Liver (tissue), 9 donors: ENCODE data around the gene ADAMTS2. TPM values are rescaled to one million over a fixed set of nuclear protein-coding genes. Genes with fewer than 3 reads are reported as not detected.

Experiments used
- DNase-seq: peaks from one replicate; pipeline ENCODE4 v3.0.0-alpha.2; 2017; ENCODE audit warnings: low spot score
- H3K27ac ChIP-seq, 2 donors: one replicate each; pipeline ENCODE4 v1.7.0; 2013; ENCODE audit warnings: inconsistent platforms in 2 of 2, low read length in 2 of 2, control low read depth in 1 of 2, low read depth in 1 of 2, mild to moderate bottlenecking in 1 of 2
- H3K27me3 ChIP-seq, 4 donors: one replicate each; pipeline versions ENCODE4 v1.6.1 to v1.7.0; 2013; ENCODE audit warnings: low read length in 3 of 4, inconsistent platforms in 1 of 4, mild to moderate bottlenecking in 1 of 4, moderate library complexity in 1 of 4; ENCODE audit not compliant: control insufficient read depth in 4 of 4, insufficient read depth in 4 of 4
- H3K36me3 ChIP-seq, 4 donors: one replicate each; pipeline versions ENCODE4 v1.6.1 to v1.7.0; 2013; ENCODE audit warnings: low read length in 3 of 4, mild to moderate bottlenecking in 3 of 4, low read depth in 1 of 4, moderate library complexity in 1 of 4; ENCODE audit not compliant: control insufficient read depth in 4 of 4, insufficient read depth in 3 of 4
- H3K4me1 ChIP-seq, 4 donors: one replicate each; pipeline versions ENCODE4 v1.6.1 to v1.7.0; 2013; ENCODE audit warnings: low read length in 3 of 4, mild to moderate bottlenecking in 3 of 4, moderate library complexity in 1 of 4; ENCODE audit not compliant: control insufficient read depth in 4 of 4, insufficient read depth in 4 of 4
- H3K4me3 ChIP-seq, 3 donors: one replicate each; pipeline versions ENCODE4 v1.6.1 to v1.7.0; 2013; ENCODE audit warnings: low read length in 3 of 3, control low read depth in 1 of 3, low read depth in 1 of 3, mild to moderate bottlenecking in 1 of 3
- H3K9ac ChIP-seq, 2 donors: one replicate each; pipeline ENCODE4 v1.7.0; 2013; ENCODE audit warnings: low read length in 2 of 2, mild to moderate bottlenecking in 2 of 2, moderate library complexity in 2 of 2, control low read depth in 1 of 2, low read depth in 1 of 2
- H3K9me3 ChIP-seq, 4 donors: one replicate each; pipeline versions ENCODE4 v1.6.1 to v1.7.0; 2013; ENCODE audit warnings: low read length in 3 of 4; ENCODE audit not compliant: control insufficient read depth in 4 of 4
- EGR1 ChIP-seq, 2 donors: IDR thresholded peaks; 2 replicates each; pipeline ENCODE4 v1.6.1; 2016 to 2018; ENCODE audit warnings: antibody characterized with exemption in 2 of 2, low read depth in 2 of 2
- FOXA1 ChIP-seq: IDR thresholded peaks from 2 replicates; pipeline ENCODE4 v1.6.1; 2016; ENCODE audit warnings: antibody characterized with exemption
- FOXA2 ChIP-seq: IDR thresholded peaks from 2 replicates; pipeline ENCODE4 v1.6.1; 2016; ENCODE audit warnings: antibody characterized with exemption
- GABPA ChIP-seq, 2 donors: IDR thresholded peaks in 1 of 2; conservative IDR thresholded peaks in 1 of 2; 2 replicates each; pipeline ENCODE4 v1.6.1; 2016; ENCODE audit warnings: antibody characterized with exemption in 2 of 2, mild to moderate bottlenecking in 1 of 2, moderate library complexity in 1 of 2
- HNF4A ChIP-seq, 2 donors: conservative IDR thresholded peaks; 2 replicates each; pipeline ENCODE4 v1.6.1; 2016; ENCODE audit warnings: antibody characterized with exemption in 2 of 2, mild to moderate bottlenecking in 2 of 2
- HNF4G ChIP-seq: IDR thresholded peaks from 2 replicates; pipeline ENCODE4 v1.6.1; 2016; ENCODE audit warnings: antibody characterized with exemption
- NR2F2 ChIP-seq: IDR thresholded peaks from 2 replicates; pipeline ENCODE4 v1.6.1; 2016; ENCODE audit warnings: antibody characterized with exemption
- RAD21 ChIP-seq, 2 donors: IDR thresholded peaks; 2 replicates each; pipeline ENCODE4 v1.6.1; 2016; ENCODE audit warnings: antibody characterized with exemption in 2 of 2, mild to moderate bottlenecking in 2 of 2
- RXRA ChIP-seq, 2 donors: IDR thresholded peaks; 2 replicates each; pipeline ENCODE4 v1.6.1; 2017 to 2018; ENCODE audit warnings: antibody characterized with exemption in 2 of 2, mild to moderate bottlenecking in 1 of 2
- TAF1 ChIP-seq: conservative IDR thresholded peaks from 2 replicates; pipeline ENCODE4 v1.6.1; 2016; ENCODE audit warnings: antibody characterized with exemption, mild to moderate bottlenecking
- YY1 ChIP-seq: IDR thresholded peaks from 2 replicates; pipeline ENCODE4 v1.6.1; 2016; ENCODE audit warnings: antibody characterized with exemption, mild to moderate bottlenecking
- WGBS: extraction: QIAGEN DNeasy Blood & Tissue Kit; methylation state at CpG from one replicate; pipeline ENCODE4 v1.1.7; 2013; 5-methylcytosine and 5-hydroxymethylcytosine counted together
- polyA plus RNA-seq, 2 donors: library from polyadenylated mRNA; stranded (reverse) in 1 of 2; unstranded in 1 of 2; fragments of 200-250 nt in 1 of 2; fragments of >200 nt in 1 of 2; fragmentation: Nextera tagmentation in 1 of 2; extraction: Ambion mirVana in 1 of 2; gene quantifications; one replicate each; pipeline versions ENCODE4 v1.2.1 to v1.2.3, GENCODE V29; 2013 to 2015
- total RNA-seq, 2 donors: library from RNA; depleted of rRNA; stranded (reverse); fragments of >200 nt; gene quantifications; one replicate each; pipeline ENCODE4 v1.2.3, GENCODE V29; 2014
- TF ChIP-seq, protein P1 (sequence below): IDR thresholded peaks from 2 replicates; pipeline ENCODE4 v1.6.1; 2016; ENCODE audit warnings: antibody characterized with exemption
- TF ChIP-seq, protein P2 (sequence below): IDR thresholded peaks from 2 replicates; pipeline ENCODE4 v1.6.1; 2016; ENCODE audit warnings: antibody characterized with exemption, mild to moderate bottlenecking
- TF ChIP-seq, protein P3 (sequence below): IDR thresholded peaks from 2 replicates; pipeline ENCODE4 v1.6.1; 2016; ENCODE audit warnings: antibody characterized with exemption
- TF ChIP-seq, protein P4 (sequence below): IDR thresholded peaks from 2 replicates; pipeline ENCODE4 v1.6.1; 2016; ENCODE audit warnings: antibody characterized with exemption
- donor health status: healthy.
- donor health status: healthy.
- donor health status: healthy.
- donor health status: healthy.
- donor health status: healthy.

ADAMTS2 gene
- total and polyA plus RNA-seq, 4 donors = 2.7 to 24.3 (median 12.0) TPM

DNA sequence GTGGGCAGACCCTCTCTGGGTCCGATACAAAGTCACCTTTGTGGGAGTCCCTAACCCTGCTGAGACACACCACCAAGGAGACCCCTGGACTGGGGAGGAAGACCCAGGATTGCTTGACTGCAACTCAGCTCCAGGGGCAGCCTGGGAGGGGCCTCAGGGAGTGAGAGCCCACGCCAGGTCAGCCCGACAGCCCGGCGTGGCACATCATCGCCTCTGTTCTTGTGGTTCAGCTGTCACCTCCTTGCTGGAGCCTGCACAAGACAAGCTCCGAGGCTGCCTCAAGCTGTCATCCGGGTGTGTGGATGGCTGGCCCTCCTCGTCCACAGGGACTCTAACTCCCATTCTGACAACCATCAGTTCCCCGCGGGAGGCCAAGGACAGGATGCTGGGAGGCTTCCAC, 151.5 kb downstream of the ADAMTS2 start:
- Histone ChIP-seq H3K9me3 (no peaks in the 10 kb centered on the region), H3K4me3 (no peak overlapping the region), H3K9ac (no peak overlapping the region), H3K27me3 (no peaks in the 10 kb centered on the region), H3K4me1 (peaks cover 0 to 7% (median 0%) of the 10 kb centered on the region in 4 donors), H3K27ac (no peak overlapping the region), H3K36me3 (no peaks in the 10 kb centered on the region)
- no peak for DNase-seq
- TF ChIP-seq TAF1 (no peak), YY1 (no peak), GABPA (IDR thresholded peaks at IDR 0.05 in 1 of 2, conservative IDR thresholded peaks at IDR 0.05 in 1 of 2) (no peak), HNF4A (conservative IDR thresholded peaks at IDR 0.05) (no peak), RXRA (IDR thresholded peaks at IDR 0.05) (no peak), FOXA1 (no peak)
- TF ChIP-seq, protein P1, sequence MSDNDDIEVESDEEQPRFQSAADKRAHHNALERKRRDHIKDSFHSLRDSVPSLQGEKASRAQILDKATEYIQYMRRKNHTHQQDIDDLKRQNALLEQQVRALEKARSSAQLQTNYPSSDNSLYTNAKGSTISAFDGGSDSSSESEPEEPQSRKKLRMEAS = no peak
- TF ChIP-seq, protein P2, sequence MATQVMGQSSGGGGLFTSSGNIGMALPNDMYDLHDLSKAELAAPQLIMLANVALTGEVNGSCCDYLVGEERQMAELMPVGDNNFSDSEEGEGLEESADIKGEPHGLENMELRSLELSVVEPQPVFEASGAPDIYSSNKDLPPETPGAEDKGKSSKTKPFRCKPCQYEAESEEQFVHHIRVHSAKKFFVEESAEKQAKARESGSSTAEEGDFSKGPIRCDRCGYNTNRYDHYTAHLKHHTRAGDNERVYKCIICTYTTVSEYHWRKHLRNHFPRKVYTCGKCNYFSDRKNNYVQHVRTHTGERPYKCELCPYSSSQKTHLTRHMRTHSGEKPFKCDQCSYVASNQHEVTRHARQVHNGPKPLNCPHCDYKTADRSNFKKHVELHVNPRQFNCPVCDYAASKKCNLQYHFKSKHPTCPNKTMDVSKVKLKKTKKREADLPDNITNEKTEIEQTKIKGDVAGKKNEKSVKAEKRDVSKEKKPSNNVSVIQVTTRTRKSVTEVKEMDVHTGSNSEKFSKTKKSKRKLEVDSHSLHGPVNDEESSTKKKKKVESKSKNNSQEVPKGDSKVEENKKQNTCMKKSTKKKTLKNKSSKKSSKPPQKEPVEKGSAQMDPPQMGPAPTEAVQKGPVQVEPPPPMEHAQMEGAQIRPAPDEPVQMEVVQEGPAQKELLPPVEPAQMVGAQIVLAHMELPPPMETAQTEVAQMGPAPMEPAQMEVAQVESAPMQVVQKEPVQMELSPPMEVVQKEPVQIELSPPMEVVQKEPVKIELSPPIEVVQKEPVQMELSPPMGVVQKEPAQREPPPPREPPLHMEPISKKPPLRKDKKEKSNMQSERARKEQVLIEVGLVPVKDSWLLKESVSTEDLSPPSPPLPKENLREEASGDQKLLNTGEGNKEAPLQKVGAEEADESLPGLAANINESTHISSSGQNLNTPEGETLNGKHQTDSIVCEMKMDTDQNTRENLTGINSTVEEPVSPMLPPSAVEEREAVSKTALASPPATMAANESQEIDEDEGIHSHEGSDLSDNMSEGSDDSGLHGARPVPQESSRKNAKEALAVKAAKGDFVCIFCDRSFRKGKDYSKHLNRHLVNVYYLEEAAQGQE = no peak
- 85% methylated on average over 11 of the region's 11 CpGs for WGBS

DNA sequence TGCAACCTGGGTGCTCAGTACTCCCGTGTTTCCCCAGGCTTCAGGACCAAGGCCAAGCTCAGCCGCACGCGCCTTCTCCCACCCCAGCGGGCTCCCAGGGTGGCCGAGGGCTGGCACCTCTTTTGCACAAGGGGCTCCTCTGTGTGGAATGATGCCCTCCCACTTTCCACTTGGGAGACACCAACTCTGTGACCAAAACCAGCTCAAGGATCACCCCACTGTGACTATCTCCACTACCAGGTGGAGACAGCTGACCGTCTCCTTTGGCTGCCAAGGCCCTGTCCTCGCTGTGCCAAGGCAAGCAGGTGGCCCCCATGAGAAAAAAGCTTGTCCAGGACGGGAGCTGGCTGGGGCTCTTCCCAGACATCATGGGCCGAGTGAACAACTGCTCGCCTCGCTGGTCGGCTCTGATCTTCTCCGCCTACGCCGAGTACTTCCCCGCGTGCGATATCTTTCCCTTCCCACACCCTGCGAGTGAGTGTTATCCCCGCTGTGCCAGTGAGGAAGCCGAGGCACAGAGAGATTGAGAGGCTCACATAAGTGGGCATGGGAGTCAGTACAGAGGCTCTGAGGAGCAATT, 152.3 kb downstream of the ADAMTS2 start:
- TF ChIP-seq, protein P3, sequence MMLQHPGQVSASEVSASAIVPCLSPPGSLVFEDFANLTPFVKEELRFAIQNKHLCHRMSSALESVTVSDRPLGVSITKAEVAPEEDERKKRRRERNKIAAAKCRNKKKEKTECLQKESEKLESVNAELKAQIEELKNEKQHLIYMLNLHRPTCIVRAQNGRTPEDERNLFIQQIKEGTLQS = no peak
- TF ChIP-seq, protein P4, sequence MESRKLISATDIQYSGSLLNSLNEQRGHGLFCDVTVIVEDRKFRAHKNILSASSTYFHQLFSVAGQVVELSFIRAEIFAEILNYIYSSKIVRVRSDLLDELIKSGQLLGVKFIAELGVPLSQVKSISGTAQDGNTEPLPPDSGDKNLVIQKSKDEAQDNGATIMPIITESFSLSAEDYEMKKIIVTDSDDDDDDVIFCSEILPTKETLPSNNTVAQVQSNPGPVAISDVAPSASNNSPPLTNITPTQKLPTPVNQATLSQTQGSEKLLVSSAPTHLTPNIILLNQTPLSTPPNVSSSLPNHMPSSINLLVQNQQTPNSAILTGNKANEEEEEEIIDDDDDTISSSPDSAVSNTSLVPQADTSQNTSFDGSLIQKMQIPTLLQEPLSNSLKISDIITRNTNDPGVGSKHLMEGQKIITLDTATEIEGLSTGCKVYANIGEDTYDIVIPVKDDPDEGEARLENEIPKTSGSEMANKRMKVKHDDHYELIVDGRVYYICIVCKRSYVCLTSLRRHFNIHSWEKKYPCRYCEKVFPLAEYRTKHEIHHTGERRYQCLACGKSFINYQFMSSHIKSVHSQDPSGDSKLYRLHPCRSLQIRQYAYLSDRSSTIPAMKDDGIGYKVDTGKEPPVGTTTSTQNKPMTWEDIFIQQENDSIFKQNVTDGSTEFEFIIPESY = no peak
- no peak for TF ChIP-seq EGR1 (IDR thresholded peaks at IDR 0.05; ENCODE audit: low read depth in 2 of 2)
- TF ChIP-seq, protein P1 = no peak
- no peak for TF ChIP-seq FOXA2
- no peak for TF ChIP-seq NR2F2
- no peak for TF ChIP-seq HNF4A (conservative IDR thresholded peaks at IDR 0.05)
- TF ChIP-seq FOXA1 = no peak
- no peak for TF ChIP-seq TAF1
- no peak for TF ChIP-seq RAD21 (IDR thresholded peaks at IDR 0.05)
- no peak for TF ChIP-seq HNF4G
- TF ChIP-seq GABPA (IDR thresholded peaks at IDR 0.05 in 1 of 2, conservative IDR thresholded peaks at IDR 0.05 in 1 of 2) = no peak
- TF ChIP-seq, protein P2 = no peak
- Histone ChIP-seq H3K4me1 (peaks cover 0 to 7% (median 0%) of the 10 kb centered on the region in 4 donors), H3K9me3 (no peaks in the 10 kb centered on the region), H3K27me3 (no peaks in the 10 kb centered on the region), H3K9ac (no peak overlapping the region), H3K4me3 (no peak overlapping the region), H3K27ac (no peak overlapping the region), H3K36me3 (no peaks in the 10 kb centered on the region)
- no peak for DNase-seq
- WGBS = 86% methylated on average over 22 of the region's 22 CpGs
